SU-DHL-6 (cell line): ENCODE measurements around the gene KRT10.

ENCODE experiments used
- CTCF ChIP-seq: fragments of 200-600 bp; sonication (generic); IDR thresholded peaks from one replicate; pipeline ENCODE4 v1.5.1; 2017; ENCODE audit warnings: antibody characterized with exemption, mild to moderate bottlenecking, low read length, moderate library complexity; ENCODE audit not compliant: insufficient read depth, poor library complexity, severe bottlenecking
- EZH2phosphoT487 ChIP-seq: fragments of 200-600 bp; sonication (generic), shearing (Covaris generic); conservative IDR thresholded peaks from 2 replicates; pipeline ENCODE4 v1.6.1; 2018; ENCODE audit warnings: mild to moderate bottlenecking, antibody characterized with exemption, low read length, moderate library complexity, mixed read lengths

DNA sequence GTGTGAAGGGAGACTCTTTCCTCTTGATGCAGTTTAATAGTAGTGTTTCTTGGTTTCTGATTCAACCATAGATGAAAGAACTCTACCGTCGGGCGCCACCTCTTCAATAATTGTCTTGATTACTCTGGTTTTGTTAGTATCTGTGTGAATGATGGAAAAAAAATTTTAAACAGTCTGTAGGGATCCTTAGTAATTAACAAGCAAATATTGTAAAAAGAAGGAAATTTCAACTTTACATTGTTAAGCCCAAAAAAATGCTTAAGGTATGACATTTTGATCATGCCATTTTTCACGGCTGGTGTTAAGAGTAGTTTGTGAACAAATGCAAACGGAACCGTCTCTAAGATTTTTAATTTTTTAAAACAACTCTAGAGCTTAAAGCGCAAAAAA is 4.1 kb downstream of the KRT10 start:
- TF ChIP-seq CTCF = no peak
- no peak for TF ChIP-seq EZH2phosphoT487
